ENCODE data around the gene LRRC72. TPM values are rescaled to one million over a fixed set of nuclear protein-coding genes. Genes with fewer than 3 reads are reported as not detected.
"Not testable (repeated sequence)": the region's sequence is repeated elsewhere in the genome, so short reads cannot be mapped to it uniquely, and the experiment has no call there.

LRRC72 gene
- total and polyA plus RNA-seq, 4 donors: not detected

- H3K9me3 ChIP-seq (ENCODE audit: control insufficient read depth in 4 of 4, insufficient read depth in 3 of 4, low read length in 3 of 4): no peaks in the 10 kb centered on the region
- 88 to 89% methylated on average over 2 of the region's 2 CpGs for WGBS, 2 donors
- no peak overlapping the region for H3K27ac ChIP-seq (ENCODE audit: low read depth in 1 of 2, low read length in 1 of 2)
- DNase-seq (no peak), ATAC-seq (ENCODE audit: insufficient read depth, low FRiP score) (no peak)
- H3K9ac ChIP-seq (ENCODE audit: insufficient read depth in 1 of 2, low read length in 2 of 2): no peak overlapping the region
- no peak for TF ChIP-seq CTCF (IDR thresholded peaks at IDR 0.05; ENCODE audit: control extremely low read depth, extremely low read depth)
- H3K4me3 ChIP-seq: no peak overlapping the region
- H3K36me3 ChIP-seq (ENCODE audit: control insufficient read depth in 4 of 4, insufficient read depth in 4 of 4, low read length in 4 of 4): no peaks in the 10 kb centered on the region
- H3K4me1 ChIP-seq (ENCODE audit: control insufficient read depth in 5 of 5, insufficient read depth in 5 of 5, low read length in 5 of 5): no peaks in the 10 kb centered on the region
- H3K27me3 ChIP-seq (ENCODE audit: control insufficient read depth in 3 of 3, insufficient read depth in 3 of 3, low read length in 2 of 3): no peaks in the 10 kb centered on the region
These were observed 8.9 kb downstream of the LRRC72 start for GRCh38 chr7:16535500-16535899.

GRCh38 chr7:16540559-16540958 is 13.9 kb downstream of the LRRC72 start:
- WGBS, 2 donors: 98 to 99% methylated on average over 2 of the region's 2 CpGs
- H3K9me3 ChIP-seq (ENCODE audit: control insufficient read depth in 4 of 4, insufficient read depth in 3 of 4, low read length in 3 of 4); DNase-seq; H3K27me3 ChIP-seq (ENCODE audit: control insufficient read depth in 3 of 3, insufficient read depth in 3 of 3, low read length in 2 of 3); H3K4me1 ChIP-seq (ENCODE audit: control insufficient read depth in 5 of 5, insufficient read depth in 5 of 5, low read length in 5 of 5); H3K9ac ChIP-seq (ENCODE audit: insufficient read depth in 1 of 2, low read length in 2 of 2); ATAC-seq (ENCODE audit: insufficient read depth, low FRiP score); H3K36me3 ChIP-seq (ENCODE audit: control insufficient read depth in 4 of 4, insufficient read depth in 4 of 4, low read length in 4 of 4); H3K4me3 ChIP-seq; H3K27ac ChIP-seq (ENCODE audit: low read depth in 1 of 2, low read length in 1 of 2): not testable (repeated sequence)

GRCh38 chr7:16542401-16542800 is 15.8 kb downstream of the LRRC72 start:
- ATAC-seq (ENCODE audit: insufficient read depth, low FRiP score) (no peak), DNase-seq (no peak)
- no peaks in the 10 kb centered on the region for H3K9me3 ChIP-seq (ENCODE audit: control insufficient read depth in 4 of 4, insufficient read depth in 3 of 4, low read length in 3 of 4)
- H3K27ac ChIP-seq (ENCODE audit: low read depth in 1 of 2, low read length in 1 of 2): no peak overlapping the region
- no peak overlapping the region for H3K9ac ChIP-seq (ENCODE audit: insufficient read depth in 1 of 2, low read length in 2 of 2)
- WGBS, 2 donors: 67 to 78% methylated on average over 2 of the region's 2 CpGs
- no peaks in the 10 kb centered on the region for H3K4me1 ChIP-seq (ENCODE audit: control insufficient read depth in 5 of 5, insufficient read depth in 5 of 5, low read length in 5 of 5)
- no peak overlapping the region for H3K4me3 ChIP-seq
- no peaks in the 10 kb centered on the region for H3K27me3 ChIP-seq (ENCODE audit: control insufficient read depth in 3 of 3, insufficient read depth in 3 of 3, low read length in 2 of 3)
- no peak for TF ChIP-seq CTCF (IDR thresholded peaks at IDR 0.05; ENCODE audit: control extremely low read depth, extremely low read depth)
- H3K36me3 ChIP-seq (ENCODE audit: control insufficient read depth in 4 of 4, insufficient read depth in 4 of 4, low read length in 4 of 4): no peaks in the 10 kb centered on the region

GRCh38 chr7:16543456-16543855 is 16.8 kb downstream of the LRRC72 start:
- H3K9me3 ChIP-seq (ENCODE audit: control insufficient read depth in 4 of 4, insufficient read depth in 3 of 4, low read length in 3 of 4): no peaks in the 10 kb centered on the region
- 75% methylated on average over 2 of the region's 2 CpGs for WGBS, 2 donors
- H3K36me3 ChIP-seq (ENCODE audit: control insufficient read depth in 4 of 4, insufficient read depth in 4 of 4, low read length in 4 of 4): no peaks in the 10 kb centered on the region
- H3K4me1 ChIP-seq (ENCODE audit: control insufficient read depth in 5 of 5, insufficient read depth in 5 of 5, low read length in 5 of 5): no peaks in the 10 kb centered on the region
- H3K4me3 ChIP-seq: no peak overlapping the region
- no peak for DNase-seq
- no peaks in the 10 kb centered on the region for H3K27me3 ChIP-seq (ENCODE audit: control insufficient read depth in 3 of 3, insufficient read depth in 3 of 3, low read length in 2 of 3)
- no peak for ATAC-seq (ENCODE audit: insufficient read depth, low FRiP score)
- H3K27ac ChIP-seq (ENCODE audit: low read depth in 1 of 2, low read length in 1 of 2): no peak overlapping the region
- no peak for TF ChIP-seq CTCF (IDR thresholded peaks at IDR 0.05; ENCODE audit: control extremely low read depth, extremely low read depth)
- no peak overlapping the region for H3K9ac ChIP-seq (ENCODE audit: insufficient read depth in 1 of 2, low read length in 2 of 2)

Measured in lung (tissue), 12 donors.